ENCODE results near the gene SREBF2. TPM values are rescaled to one million over a fixed set of nuclear protein-coding genes. Genes with fewer than 3 reads are reported as not detected.
"Not testable (repeated sequence)": the region's sequence is repeated elsewhere in the genome, so short reads cannot be mapped to it uniquely, and the experiment has no call there.

SREBF2 gene
- total RNA-seq, 1 experiment from 2014 or later = 15.8 TPM

- DNase-seq (ENCODE audit: low spot score) = peak; percentile 89
Observed at GRCh38 chr22:41946629-41947423, 113.9 kb downstream of the SREBF2 start, which contains the start of gene CENPM. TSS of gene CENPM (minus strand) at chr22:41947152. CDS start at chr22:41947076, 76 bp downstream.

- no peak for DNase-seq (ENCODE audit: low spot score)
Observed at GRCh38 chr22:41947424-41948080, 114.6 kb downstream of the SREBF2 start.

- DNase-seq (ENCODE audit: low spot score) = no peak
Observed at GRCh38 chr22:41948142-41948541, 115.2 kb downstream of the SREBF2 start.

GRCh38 chr22:41948928-41949296 lies 116.0 kb downstream of the SREBF2 start:
- not testable (repeated sequence) for DNase-seq (ENCODE audit: low spot score)

GRCh38 chr22:41949297-41949965 lies 116.5 kb downstream of the SREBF2 start:
- no peak for DNase-seq (ENCODE audit: low spot score)

- no peak for DNase-seq (ENCODE audit: low spot score)
Observed at GRCh38 chr22:41951898-41952474, 119.1 kb downstream of the SREBF2 start, which contains the start of gene SMIM45. TSS of gene SMIM45 (plus strand) at chr22:41952150.

- no peak for DNase-seq (ENCODE audit: low spot score)
Observed at GRCh38 chr22:41952713-41953112, 119.8 kb downstream of the SREBF2 start.

Other genes starting within 250 kb of the SREBF2 start
- gene PMM1, start 243.3 kb upstream of the SREBF2 start, total RNA-seq (2014; rRNA removed; shearing (Covaris generic)) = 6.9 and 8.9 TPM in 2 replicates
- 15.2 and 15.8 TPM in 2 replicates for gene DESI1, start 212.1 kb upstream of the SREBF2 start, total RNA-seq (2014; rRNA removed; shearing (Covaris generic))
- 382 and 394 TPM in 2 replicates for gene XRCC6, start 211.8 kb upstream of the SREBF2 start, total RNA-seq (2014; rRNA removed; shearing (Covaris generic))
- gene SNU13, start 144.2 kb upstream of the SREBF2 start, total RNA-seq (2014; rRNA removed; shearing (Covaris generic)) = 75.4 and 80.5 TPM in 2 replicates
- gene MEI1, start 133.6 kb upstream of the SREBF2 start, total RNA-seq (2014; rRNA removed; shearing (Covaris generic)) = 1.2 and 2.7 TPM in 2 replicates
- 5.7 and 6.2 TPM in 2 replicates for gene CCDC134, start 32.4 kb upstream of the SREBF2 start, total RNA-seq (2014; rRNA removed; shearing (Covaris generic))
- gene SHISA8, start 82.0 kb downstream of the SREBF2 start, total RNA-seq (2014; rRNA removed; shearing (Covaris generic)) = not detected in 2 replicates
- gene TNFRSF13C, start 93.7 kb downstream of the SREBF2 start, total RNA-seq (2014; rRNA removed; shearing (Covaris generic)) = 0.03 TPM in 1 of 2 replicates, not detected in the other
- gene CENPM, start 114.0 kb downstream of the SREBF2 start, total RNA-seq (2014; rRNA removed; shearing (Covaris generic)) = 42.4 and 54.8 TPM in 2 replicates
- gene SEPTIN3, start 136.3 kb downstream of the SREBF2 start, total RNA-seq (2014; rRNA removed; shearing (Covaris generic)) = 7.7 and 8.3 TPM in 2 replicates
- not detected in 2 replicates for gene WBP2NL, start 165.7 kb downstream of the SREBF2 start, total RNA-seq (2014; rRNA removed; shearing (Covaris generic))
- 11.5 and 17.7 TPM in 2 replicates for gene NAGA, start 237.7 kb downstream of the SREBF2 start, total RNA-seq (2014; rRNA removed; shearing (Covaris generic))
- gene PHETA2, start 241.1 kb downstream of the SREBF2 start, total RNA-seq (2014; rRNA removed; shearing (Covaris generic)) = 0.07 and 0.17 TPM in 2 replicates
- 2.9 and 6.5 TPM in 2 replicates for gene SMDT1, start 246.6 kb downstream of the SREBF2 start, total RNA-seq (2014; rRNA removed; shearing (Covaris generic))

Measured in A172 (cell line).